ENCODE results near the gene ADGRA1.

ADGRA1 gene

GRCh38 chr10:133177380-133178157, 89.8 kb downstream of the ADGRA1 start:
- no peak for DNase-seq (ENCODE audit: low read depth)

- DNase-seq (ENCODE audit: low read depth): no peak
These were observed 90.8 kb downstream of the ADGRA1 start for GRCh38 chr10:133178357-133179127.

GRCh38 chr10:133179128-133179520, 91.4 kb downstream of the ADGRA1 start:
- no peak for DNase-seq (ENCODE audit: low read depth)

GRCh38 chr10:133179651-133180050, 91.9 kb downstream of the ADGRA1 start:
- DNase-seq (ENCODE audit: low read depth): no peak

- no peak for DNase-seq (ENCODE audit: low read depth)
These were observed 92.7 kb downstream of the ADGRA1 start for GRCh38 chr10:133180192-133180964.

GRCh38 chr10:133180965-133181639, 93.4 kb downstream of the ADGRA1 start:
- no peak for DNase-seq (ENCODE audit: low read depth)
